Activated T-helper 17 cell treated with anti-CD3 and anti-CD28 coated beads, Interleukin-2, amount 50 U/mL, for 72 hours (primary cell): Measurements from ENCODE around the gene FMN2. TPM values are rescaled to one million over a fixed set of nuclear protein-coding genes. Genes with fewer than 3 reads are reported as not detected.

Experiments used
- ATAC-seq: fragments of 150-1000 bp; cut with Tn5 transposase; replicated peaks from 2 replicates; pipeline ENCODE4 v1.10.0; 2021; ENCODE audit warnings: mild to moderate bottlenecking, moderate library complexity
- H3K27ac Mint-ChIP-seq: one replicate; pipeline ENCODE4 v1.8.0; 2022; ENCODE audit warnings: mixed read lengths
- H3K27me3 Mint-ChIP-seq: one replicate; pipeline ENCODE4 v1.8.0; 2022; ENCODE audit warnings: mixed read lengths
- H3K36me3 Mint-ChIP-seq: one replicate; pipeline ENCODE4 v1.8.0; 2022; ENCODE audit warnings: low read depth, mild to moderate bottlenecking, mixed read lengths
- H3K4me1 Mint-ChIP-seq: one replicate; pipeline ENCODE4 v1.8.0; 2022; ENCODE audit warnings: mixed read lengths
- H3K4me3 Mint-ChIP-seq: one replicate; pipeline ENCODE4 v1.8.0; 2022; ENCODE audit warnings: mild to moderate bottlenecking, mixed read lengths
- H3K9me3 Mint-ChIP-seq: one replicate; pipeline ENCODE4 v1.8.0; 2022; ENCODE audit warnings: mixed read lengths
- total RNA-seq, 2 donors: library from RNA; stranded (reverse); gene quantifications; one replicate each; pipeline ENCODE4 v1.2.3, GENCODE V29; 2022

Gene FMN2
- total RNA-seq: not detected

DNA sequence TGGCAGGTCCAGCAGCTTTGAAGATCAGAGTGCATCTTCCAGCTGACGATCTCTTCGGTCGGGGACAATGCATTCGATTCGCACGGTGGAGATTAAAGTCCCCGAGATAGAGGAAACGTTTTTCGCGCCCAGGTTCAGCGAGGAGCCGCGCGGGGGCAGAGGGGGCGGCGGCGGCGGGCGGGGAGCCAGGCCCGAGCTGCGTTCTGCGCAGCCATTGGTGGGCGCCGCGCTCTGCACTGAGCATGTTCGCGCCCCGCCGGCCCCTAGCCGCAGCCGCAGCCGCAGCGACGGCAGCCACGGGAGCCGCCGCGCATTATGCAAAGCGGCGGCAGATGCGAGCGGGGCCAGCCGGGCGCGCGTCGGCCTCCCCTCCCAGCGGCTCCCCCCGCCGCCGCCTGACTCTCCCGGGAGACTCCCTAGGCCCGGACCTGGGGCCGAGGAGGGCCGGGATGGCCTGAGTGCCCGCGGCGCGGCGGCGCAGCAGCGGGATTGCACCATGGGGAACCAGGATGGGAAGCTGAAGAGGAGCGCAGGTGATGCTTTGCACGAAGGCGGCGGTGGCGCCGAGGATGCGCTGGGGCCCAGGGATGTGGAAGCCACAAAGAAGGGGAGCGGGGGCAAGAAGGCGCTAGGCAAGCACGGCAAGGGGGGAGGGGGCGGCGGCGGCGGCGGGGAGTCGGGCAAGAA is at the start of gene FMN2:
FMN2 (plus strand) TSS at position 270 of the 687 bp plus-strand sequence; CDS start at position 497, 227 bp downstream.
- Mint-ChIP-seq H3K4me1 (no peaks in the 10 kb centered on the region), H3K27me3 (peaks cover 34% of the 10 kb centered on the region), H3K27ac (no peak within 1 kb of the TSS), H3K4me3 (peak within 1 kb of the TSS; percentile 24), H3K9me3 (no peaks in the 10 kb centered on the region), H3K36me3 (no peaks in the 10 kb centered on the region)
- no peak for ATAC-seq

DNA sequence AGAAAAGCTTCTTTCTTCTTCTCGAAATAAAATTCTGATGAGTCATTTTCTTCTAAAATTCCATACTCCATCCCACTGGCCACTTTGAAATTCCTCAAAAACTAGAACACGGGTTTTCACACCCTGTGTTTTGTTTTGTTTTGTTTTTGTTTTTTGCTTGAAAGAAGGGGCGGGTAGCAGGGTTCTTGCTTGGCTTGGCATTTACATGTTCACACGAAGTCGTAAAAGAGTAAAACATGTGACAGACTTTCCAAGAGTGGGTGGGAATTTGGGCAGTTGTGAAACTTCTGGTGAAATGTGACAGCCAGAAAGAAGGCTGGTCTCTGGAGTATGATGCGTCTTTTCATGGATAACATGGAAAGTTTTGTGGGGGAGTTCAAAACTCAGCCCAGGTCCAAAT is 47.1 kb upstream of the FMN2 start:
- no peaks in the 10 kb centered on the region for H3K4me1 Mint-ChIP-seq
- H3K27me3 Mint-ChIP-seq: peaks cover 10% of the 10 kb centered on the region
- no peaks in the 10 kb centered on the region for H3K9me3 Mint-ChIP-seq
- no peak for ATAC-seq
- no peak overlapping the region for H3K4me3 Mint-ChIP-seq
- no peaks in the 10 kb centered on the region for H3K36me3 Mint-ChIP-seq
- H3K27ac Mint-ChIP-seq: no peak overlapping the region

DNA sequence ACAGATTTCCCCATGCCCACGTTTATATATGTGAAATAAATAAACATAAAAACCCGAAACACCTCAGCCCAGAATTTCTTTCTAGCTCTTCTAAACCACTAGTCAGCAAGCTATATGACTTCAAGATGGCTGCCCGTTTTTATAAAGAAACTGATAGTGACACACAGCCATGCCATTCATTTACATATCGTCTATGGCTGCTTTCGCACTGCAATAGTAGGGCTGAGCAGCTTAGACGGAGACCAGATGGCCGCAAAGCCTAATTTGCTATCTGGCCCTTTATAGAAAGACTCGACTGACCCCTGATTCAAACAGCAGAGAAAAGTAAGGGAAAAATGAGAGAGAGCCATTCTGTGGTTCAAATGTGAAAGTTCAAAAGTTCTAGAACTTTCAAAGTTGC is 45.7 kb upstream of the FMN2 start:
- ATAC-seq: no peak
- H3K27me3 Mint-ChIP-seq: peaks cover 6% of the 10 kb centered on the region
- H3K4me3 Mint-ChIP-seq: no peak overlapping the region
- no peak overlapping the region for H3K27ac Mint-ChIP-seq
- H3K36me3 Mint-ChIP-seq: no peaks in the 10 kb centered on the region
- H3K9me3 Mint-ChIP-seq: no peaks in the 10 kb centered on the region
- no peaks in the 10 kb centered on the region for H3K4me1 Mint-ChIP-seq

DNA sequence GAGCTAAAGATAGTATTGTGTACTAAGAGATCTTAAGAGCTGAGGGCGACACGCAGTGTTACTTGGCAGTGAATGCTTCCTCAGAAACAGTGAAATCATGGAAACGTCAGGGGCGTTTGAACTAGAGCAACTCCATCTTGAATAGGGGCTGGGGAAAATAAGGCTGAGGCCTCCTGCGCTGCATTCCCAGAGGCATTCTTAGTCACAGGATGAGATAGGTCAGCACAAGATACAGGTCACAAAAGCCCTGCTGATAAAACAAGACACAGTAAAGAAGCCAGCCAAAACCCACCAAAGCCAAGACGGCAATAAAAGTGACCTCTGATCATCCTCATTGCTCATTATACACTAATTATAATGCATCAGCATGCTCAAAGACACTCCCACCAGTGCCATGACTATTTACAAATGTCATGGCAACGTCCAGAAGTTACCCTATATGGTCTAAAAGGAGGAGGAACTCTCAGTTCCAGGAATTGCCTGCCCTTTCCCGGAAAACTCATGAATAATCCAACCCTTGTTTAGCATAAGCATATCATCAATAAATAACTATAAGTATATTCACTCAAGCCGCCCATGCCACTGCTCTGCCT is 37.5 kb upstream of the FMN2 start:
- Mint-ChIP-seq H3K9me3 (peaks cover 3% of the 10 kb centered on the region), H3K4me3 (no peak overlapping the region), H3K27ac (no peak overlapping the region), H3K27me3 (peaks cover 3% of the 10 kb centered on the region), H3K4me1 (no peaks in the 10 kb centered on the region), H3K36me3 (no peaks in the 10 kb centered on the region)
- ATAC-seq: no peak

DNA sequence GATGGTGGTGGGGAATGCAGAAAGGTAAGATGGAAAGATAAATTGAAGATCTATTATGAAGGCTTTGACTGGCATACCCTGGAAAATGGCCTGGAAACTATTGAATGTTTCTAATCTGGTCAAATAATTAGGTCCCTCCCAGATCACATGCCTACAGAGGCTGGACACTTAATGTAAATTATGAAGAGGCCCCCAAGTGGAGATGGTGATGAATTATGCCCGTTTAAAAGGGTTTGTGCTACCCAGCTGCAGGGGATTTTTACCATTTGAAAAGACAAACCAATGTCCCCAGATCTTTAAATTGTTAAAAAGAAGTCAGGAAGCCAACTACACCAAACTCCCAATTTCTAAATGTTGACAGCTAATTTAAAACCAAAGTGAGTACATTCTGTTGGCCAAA is 35.7 kb upstream of the FMN2 start:
- Mint-ChIP-seq H3K27me3 (peaks cover 3% of the 10 kb centered on the region), H3K27ac (no peak overlapping the region), H3K4me1 (no peaks in the 10 kb centered on the region), H3K36me3 (no peaks in the 10 kb centered on the region), H3K4me3 (no peak overlapping the region), H3K9me3 (peaks cover 3% of the 10 kb centered on the region)
- no peak for ATAC-seq

DNA sequence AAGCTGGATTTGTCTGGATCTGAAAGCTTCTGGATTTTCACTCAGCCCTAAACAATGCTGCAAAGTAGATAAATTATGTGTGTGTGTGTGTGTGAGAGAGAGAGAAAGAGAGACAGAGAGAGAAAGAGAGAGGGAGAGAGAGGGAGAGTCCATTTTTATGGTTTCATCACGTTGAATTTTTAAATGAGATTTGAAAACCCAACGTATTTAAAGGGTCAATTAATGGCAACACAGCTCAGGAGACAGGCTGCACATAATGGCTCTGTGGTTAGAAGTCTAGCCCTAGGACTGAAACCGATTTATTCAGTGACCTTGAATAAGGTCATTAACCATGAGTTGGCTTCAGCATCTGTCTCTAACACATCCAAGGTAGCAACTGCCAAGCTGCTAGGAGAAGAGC is 35.3 kb upstream of the FMN2 start:
- Mint-ChIP-seq H3K27me3 (peaks cover 3% of the 10 kb centered on the region), H3K36me3 (no peaks in the 10 kb centered on the region)
- no peak for ATAC-seq

DNA sequence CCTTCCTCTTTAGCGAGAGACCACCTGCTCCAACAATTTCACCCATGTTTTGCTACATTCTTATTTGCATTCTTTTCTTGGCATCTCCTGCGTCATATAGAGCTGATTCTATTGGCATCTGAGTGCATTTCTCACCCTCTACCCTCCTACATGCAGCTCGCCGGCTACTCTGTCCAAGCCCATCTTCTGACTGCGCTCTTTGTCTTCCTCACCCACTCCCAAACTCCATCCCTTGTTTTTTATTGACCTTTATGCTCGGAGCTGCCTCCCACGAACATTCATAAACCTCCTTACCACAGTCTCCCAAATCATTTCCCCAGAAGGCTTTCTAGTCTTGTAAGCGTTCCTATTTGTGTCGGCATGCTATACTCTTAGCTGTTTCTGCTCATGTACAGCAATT is 33.6 kb upstream of the FMN2 start:
- H3K9me3 Mint-ChIP-seq: peaks cover 3% of the 10 kb centered on the region
- peaks cover 3% of the 10 kb centered on the region for H3K27me3 Mint-ChIP-seq
- no peak overlapping the region for H3K4me3 Mint-ChIP-seq
- ATAC-seq: no peak
- H3K4me1 Mint-ChIP-seq: no peaks in the 10 kb centered on the region
- H3K27ac Mint-ChIP-seq: no peak overlapping the region
- H3K36me3 Mint-ChIP-seq: no peaks in the 10 kb centered on the region

More for the DNA sequence above, 35.3 kb upstream of the FMN2 start:
- H3K27ac Mint-ChIP-seq: no peak overlapping the region
- no peaks in the 10 kb centered on the region for H3K4me1 Mint-ChIP-seq
- no peak overlapping the region for H3K4me3 Mint-ChIP-seq
- H3K9me3 Mint-ChIP-seq: peaks cover 3% of the 10 kb centered on the region

DNA sequence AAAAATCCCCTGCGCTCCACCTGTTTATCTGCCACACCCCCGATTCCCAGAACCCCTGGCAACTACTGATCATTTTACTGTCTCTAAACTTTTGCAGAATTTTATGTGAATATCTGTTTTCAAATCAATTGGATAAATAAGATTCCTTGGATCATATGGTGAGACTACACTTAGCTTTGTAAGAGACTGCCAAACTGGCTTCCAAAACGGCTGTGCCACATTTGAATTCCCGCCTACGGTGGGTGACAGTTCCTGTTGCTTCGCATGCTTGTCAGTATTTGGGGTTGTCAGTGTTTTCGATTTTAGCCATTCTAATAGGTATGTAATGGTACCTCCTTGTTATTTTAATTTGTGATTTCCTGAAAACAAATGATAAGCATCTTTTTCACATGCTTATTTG is 22.7 kb upstream of the FMN2 start:
- Mint-ChIP-seq H3K4me1 (no peaks in the 10 kb centered on the region), H3K36me3 (no peaks in the 10 kb centered on the region), H3K27me3 (peaks cover 8% of the 10 kb centered on the region), H3K27ac (no peak overlapping the region), H3K9me3 (no peaks in the 10 kb centered on the region), H3K4me3 (no peak overlapping the region)
- ATAC-seq: no peak

DNA sequence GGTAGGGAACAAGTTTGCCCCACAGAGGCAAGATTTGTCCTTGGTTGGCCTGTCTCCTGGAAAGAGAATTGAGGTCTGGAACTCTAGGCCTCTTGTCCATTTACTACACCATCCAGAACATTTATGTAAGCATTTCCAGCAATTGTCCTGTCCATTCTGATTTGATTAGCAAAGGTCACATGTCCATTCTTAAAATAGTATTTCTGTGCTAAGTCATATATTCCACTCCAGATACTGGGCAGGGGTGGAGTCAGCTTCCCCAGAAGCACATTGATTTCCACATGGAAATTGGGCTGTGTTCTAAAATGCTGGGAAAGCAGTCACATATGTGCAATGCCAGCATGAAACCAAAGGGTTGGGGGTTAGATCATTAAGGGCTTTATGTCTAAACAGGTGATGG is 21.5 kb upstream of the FMN2 start:
- no peak overlapping the region for H3K4me3 Mint-ChIP-seq
- no peak for ATAC-seq
- H3K27ac Mint-ChIP-seq: no peak overlapping the region
- peaks cover 8% of the 10 kb centered on the region for H3K27me3 Mint-ChIP-seq
- H3K9me3 Mint-ChIP-seq: no peaks in the 10 kb centered on the region
- no peaks in the 10 kb centered on the region for H3K4me1 Mint-ChIP-seq
- no peaks in the 10 kb centered on the region for H3K36me3 Mint-ChIP-seq

DNA sequence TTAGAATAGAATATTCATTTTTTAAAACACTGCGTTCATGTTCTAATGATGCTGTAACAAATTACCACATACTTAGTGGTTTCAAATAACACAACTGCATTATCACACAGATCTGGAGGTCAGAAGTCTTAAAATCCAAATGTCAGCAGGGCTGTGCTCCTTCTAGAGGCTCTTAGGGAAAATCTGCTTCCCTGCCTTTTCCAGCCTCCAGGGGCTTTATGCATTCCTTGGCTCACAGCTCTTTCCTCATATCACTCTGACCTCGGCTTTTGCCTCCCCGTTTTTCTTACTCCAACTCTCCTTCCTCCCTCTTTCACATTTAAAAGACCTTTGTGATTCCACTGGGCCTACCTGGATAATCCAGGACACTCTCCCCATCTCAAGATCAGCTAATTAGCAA is 18.6 kb upstream of the FMN2 start:
- Mint-ChIP-seq H3K4me1 (no peaks in the 10 kb centered on the region), H3K4me3 (no peak overlapping the region), H3K9me3 (no peaks in the 10 kb centered on the region), H3K27ac (no peak overlapping the region), H3K27me3 (peaks cover 8% of the 10 kb centered on the region), H3K36me3 (no peaks in the 10 kb centered on the region)
- ATAC-seq: no peak

DNA sequence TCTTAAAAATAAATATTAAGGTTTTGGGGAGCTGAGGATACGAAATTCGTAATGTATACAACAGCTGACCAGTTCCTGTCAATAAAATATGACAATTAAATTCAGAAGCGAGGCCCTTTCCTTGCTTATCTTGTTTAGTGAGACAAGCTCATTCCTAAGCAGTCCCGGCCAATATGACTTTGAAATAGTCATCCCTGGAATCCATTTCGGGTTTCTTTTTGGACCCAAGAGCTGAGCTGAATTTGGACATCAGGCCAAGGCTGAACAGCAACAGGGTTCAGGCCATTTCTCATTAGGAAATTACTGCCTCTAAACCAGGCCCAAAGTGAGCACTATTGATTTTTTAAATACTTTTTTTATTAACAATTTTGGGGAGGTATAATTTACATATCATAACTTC is 17.3 kb upstream of the FMN2 start:
- no peaks in the 10 kb centered on the region for H3K4me1 Mint-ChIP-seq
- H3K27me3 Mint-ChIP-seq: peaks cover 8% of the 10 kb centered on the region
- no peak for ATAC-seq
- H3K27ac Mint-ChIP-seq: no peak overlapping the region
- no peaks in the 10 kb centered on the region for H3K36me3 Mint-ChIP-seq
- H3K9me3 Mint-ChIP-seq: no peaks in the 10 kb centered on the region
- no peak overlapping the region for H3K4me3 Mint-ChIP-seq

DNA sequence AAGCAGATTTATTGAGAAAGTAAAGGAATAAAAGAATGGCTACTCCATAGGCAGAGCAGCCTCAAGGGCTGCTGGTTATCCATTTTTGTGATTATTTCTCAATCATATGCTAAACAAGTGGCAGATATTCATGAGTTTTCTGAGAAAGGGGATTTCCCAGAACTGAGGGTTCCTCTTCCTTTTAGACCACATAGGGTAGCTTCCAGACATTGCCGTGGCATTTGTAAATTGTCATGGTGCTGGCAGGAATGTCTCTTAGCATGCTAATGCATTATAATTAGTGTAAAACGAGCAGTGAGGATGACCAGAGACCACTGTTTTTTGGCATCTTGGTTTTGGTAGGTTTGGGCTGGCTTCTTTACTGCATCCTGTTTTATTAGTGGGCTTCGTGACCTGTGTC is 16.8 kb upstream of the FMN2 start:
- no peak overlapping the region for H3K4me3 Mint-ChIP-seq
- no peaks in the 10 kb centered on the region for H3K36me3 Mint-ChIP-seq
- no peaks in the 10 kb centered on the region for H3K9me3 Mint-ChIP-seq
- peaks cover 8% of the 10 kb centered on the region for H3K27me3 Mint-ChIP-seq
- no peak overlapping the region for H3K27ac Mint-ChIP-seq
- no peaks in the 10 kb centered on the region for H3K4me1 Mint-ChIP-seq
- no peak for ATAC-seq

DNA sequence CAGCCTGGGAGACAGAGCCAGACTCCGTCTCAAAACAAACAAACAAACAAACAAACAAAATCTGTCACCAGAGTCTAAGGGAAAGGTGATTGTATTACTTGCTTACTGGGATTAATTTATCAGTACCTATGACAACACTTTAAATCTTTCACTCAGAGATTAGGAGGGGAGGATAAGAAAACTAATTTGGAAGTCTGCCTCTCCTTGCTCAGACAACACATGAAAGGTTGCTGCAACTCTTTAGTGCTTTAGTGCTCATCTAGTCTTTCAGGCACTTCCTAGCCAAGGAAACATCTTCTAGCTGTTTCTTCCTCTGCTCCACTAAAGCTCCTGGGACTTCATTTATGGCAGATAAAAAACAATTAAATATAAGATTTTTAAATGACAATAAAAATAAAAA is 7.3 kb upstream of the FMN2 start:
- Mint-ChIP-seq H3K27me3 (peaks cover 17% of the 10 kb centered on the region), H3K9me3 (no peaks in the 10 kb centered on the region), H3K4me1 (no peaks in the 10 kb centered on the region), H3K36me3 (no peaks in the 10 kb centered on the region), H3K4me3 (no peak overlapping the region), H3K27ac (no peak overlapping the region)
- ATAC-seq: no peak

DNA sequence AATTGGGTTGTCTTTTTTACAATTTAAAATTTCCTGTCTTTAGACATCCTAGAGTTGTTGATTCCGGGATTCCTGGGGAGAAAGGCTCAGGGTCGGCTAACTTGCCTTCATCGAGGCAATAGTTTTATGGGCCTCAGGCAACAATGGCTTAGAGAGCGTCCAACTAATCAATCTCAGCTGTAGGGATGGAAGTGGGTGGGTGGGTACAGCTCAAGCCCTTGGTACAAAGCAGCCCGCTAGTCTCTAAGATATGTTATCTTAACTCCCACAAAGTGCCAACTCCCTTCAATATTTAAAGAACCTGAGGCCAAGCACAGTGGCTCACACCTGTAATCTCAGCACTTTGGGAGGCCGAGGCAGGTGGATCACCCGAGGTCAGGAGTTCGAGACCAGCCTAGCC is 6.9 kb upstream of the FMN2 start:
- H3K27me3 Mint-ChIP-seq: peaks cover 19% of the 10 kb centered on the region
- no peaks in the 10 kb centered on the region for H3K9me3 Mint-ChIP-seq
- H3K4me3 Mint-ChIP-seq: no peak overlapping the region
- H3K36me3 Mint-ChIP-seq: no peaks in the 10 kb centered on the region
- no peaks in the 10 kb centered on the region for H3K4me1 Mint-ChIP-seq
- ATAC-seq: no peak
- no peak overlapping the region for H3K27ac Mint-ChIP-seq

DNA sequence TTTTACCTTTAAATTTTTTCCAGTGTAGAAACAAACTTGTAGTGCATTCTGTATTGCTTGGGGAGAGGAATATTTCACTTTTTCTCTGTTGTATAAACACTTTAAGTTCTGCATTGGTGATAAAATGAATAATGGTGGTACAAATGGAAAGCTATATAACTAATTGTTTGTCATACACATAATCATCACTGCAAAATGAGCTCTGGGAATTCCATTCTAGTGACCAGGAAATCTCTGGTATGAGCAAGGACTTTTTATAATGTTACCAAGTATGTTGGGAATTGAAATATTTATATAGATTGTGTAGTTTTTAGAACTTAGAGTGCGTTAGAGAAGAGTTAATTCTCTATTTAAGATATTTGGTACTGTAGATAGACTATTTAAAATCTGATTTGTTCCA is 5.0 kb upstream of the FMN2 start:
- no peak for ATAC-seq
- Mint-ChIP-seq H3K4me3 (no peak overlapping the region), H3K36me3 (no peaks in the 10 kb centered on the region), H3K9me3 (no peaks in the 10 kb centered on the region), H3K27me3 (peaks cover 31% of the 10 kb centered on the region), H3K27ac (no peak overlapping the region), H3K4me1 (no peaks in the 10 kb centered on the region)
